Ovary (tissue), 3 donors: ENCODE data around the gene HP1BP3.

Experiments
- CTCF ChIP-seq, 3 donors: fragments of 450-650 bp in 2 of 3; fragments of 200-600 bp in 1 of 3; IDR thresholded peaks; one replicate each; pipeline versions ENCODE4 v1.5.1 to v1.8.0; 2016 to 2022; ENCODE audit warnings: antibody characterized with exemption in 3 of 3, mild to moderate bottlenecking in 1 of 3
- POLR2A ChIP-seq: fragments of 450-650 bp; IDR thresholded peaks from one replicate; pipeline ENCODE4 v1.6.1; 2017; ENCODE audit warnings: antibody characterized with exemption, mild to moderate bottlenecking, moderate library complexity
- donor health status: DM: no; HTN: no; CAD: no.

GRCh38 chr1:20811916-20812315 lies 24.8 kb upstream of the HP1BP3 start:
- TF ChIP-seq CTCF (IDR thresholded peaks at IDR 0.05) (no peak), POLR2A (no peak)
